Measurements from ENCODE around the gene TEAD1. TPM values are rescaled to one million over a fixed set of nuclear protein-coding genes. Genes with fewer than 3 reads are reported as not detected.

The TEAD1 gene
- total and polyA plus RNA-seq, 9 of the 15 experiments (the other 6 are each of a cell fraction or from before 2014, with no cell fraction given), result 1.7 to 17.7 (median 10.8) TPM

- TF ChIP-seq ZNF165 (CRISPR knock-in tag; IDR thresholded peaks at IDR 0.05; ENCODE audit: borderline replicate concordance) (no peak), ZNF785 (CRISPR knock-in tag; IDR thresholded peaks at IDR 0.05) (no peak), BMI1 (IDR thresholded peaks at IDR 0.05; ENCODE audit: low read length) (no peak), STAT5B (CRISPR knock-in tag; IDR thresholded peaks at IDR 0.05) (no peak), PML (IDR thresholded peaks at IDR 0.05; ENCODE audit: low read length) (peak; percentile 92), MEF2D (tag; conservative IDR thresholded peaks at IDR 0.05; ENCODE audit: low read depth) (no peak; the same call in 1 of the 2 replicates), ZNF431 (CRISPR knock-in tag; IDR thresholded peaks at IDR 0.05) (peak; percentile 5; the same call in 1 of the 2 replicates), ZNF766 (CRISPR knock-in tag; conservative IDR thresholded peaks at IDR 0.05) (peak; percentile 84), ZNF197 (CRISPR knock-in tag; IDR thresholded peaks at IDR 0.05; ENCODE audit: low read depth) (peak; percentile 77; the same call in 1 of the 2 replicates), ZFX (CRISPR knock-in tag; IDR thresholded peaks at IDR 0.05) (peak; percentile 57), SUPT5H (IDR thresholded peaks at IDR 0.05) (peak; percentile 97), PRDM10 (IDR thresholded peaks at IDR 0.05; ENCODE audit: partially characterized antibody) (peak; percentile 61), GTF2A2 (tag; IDR thresholded peaks at IDR 0.05) (peak; percentile 78), ZNF584 (CRISPR knock-in tag; IDR thresholded peaks at IDR 0.05; ENCODE audit: low read depth) (0 out of 2 replicates have a peak, but pooled peaks have one; percentile 74), NR3C1 (CRISPR knock-in tag; IDR thresholded peaks at IDR 0.05) (no peak), KDM2B (CRISPR knock-in tag; IDR thresholded peaks at IDR 0.05) (no peak), CSDE1 (IDR thresholded peaks at IDR 0.05) (0 out of 4 replicates have a peak, but pooled peaks of 1 of the 2 experiments have one; percentile 39), U2AF2 (optimal IDR thresholded peaks at IDR 0.05; ENCODE audit: low read depth, low read length) (no peak), ZZZ3 (IDR thresholded peaks at IDR 0.05) (no peak; the same call in 1 of the 2 replicates), ELK1 (CRISPR knock-in tag; IDR thresholded peaks at IDR 0.05) (no peak)
Observed at GRCh38 chr11:12989428-12990161, 315.4 kb downstream of the TEAD1 start (continued).
